GM19193 (cell line): Measurements from ENCODE around the gene B3GNT9.

Experiments
- POLR2A ChIP-seq: IDR thresholded peaks from 4 replicates; pipeline ENCODE4 v1.6.1; 2011; ENCODE audit not compliant: insufficient read depth, insufficient read length; ENCODE audit errors: extremely low read depth

Gene B3GNT9

DNA sequence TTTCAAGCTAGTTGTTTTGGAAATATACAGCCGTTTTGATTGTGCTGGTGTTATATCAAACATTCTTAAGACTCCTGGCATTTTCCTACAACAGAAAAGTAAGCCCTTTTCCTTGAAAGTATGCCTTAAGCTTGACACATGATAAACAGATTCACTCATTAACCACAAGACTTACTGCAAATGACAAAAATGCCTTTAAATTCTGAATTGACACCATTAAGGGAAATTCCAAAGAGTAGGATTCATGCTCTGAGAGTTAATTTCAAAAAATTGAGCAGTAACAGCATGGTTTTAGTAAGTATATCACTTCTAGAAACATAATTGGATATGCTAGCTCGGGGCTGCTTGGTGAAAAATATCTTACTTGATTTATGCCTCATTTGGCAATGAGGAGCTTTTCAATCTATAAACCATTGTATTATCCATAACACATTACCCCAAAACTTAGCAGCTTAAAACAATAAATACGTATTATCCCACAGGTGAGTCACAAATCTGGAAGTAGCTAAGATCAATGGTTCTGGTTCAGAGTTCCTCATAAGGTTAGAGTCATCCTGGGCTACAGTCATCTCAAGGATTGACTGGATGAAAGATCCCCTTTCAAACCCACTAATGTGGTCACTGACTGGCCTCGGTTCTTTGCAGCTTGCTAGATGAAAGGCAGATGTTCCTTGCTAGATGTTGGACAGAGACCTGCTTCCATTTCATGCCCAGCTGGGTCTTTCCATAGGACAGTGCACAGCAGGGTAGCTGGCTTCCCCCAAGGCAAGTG, 49.3 kb downstream of the B3GNT9 start:
- TF ChIP-seq POLR2A: no peak

DNA sequence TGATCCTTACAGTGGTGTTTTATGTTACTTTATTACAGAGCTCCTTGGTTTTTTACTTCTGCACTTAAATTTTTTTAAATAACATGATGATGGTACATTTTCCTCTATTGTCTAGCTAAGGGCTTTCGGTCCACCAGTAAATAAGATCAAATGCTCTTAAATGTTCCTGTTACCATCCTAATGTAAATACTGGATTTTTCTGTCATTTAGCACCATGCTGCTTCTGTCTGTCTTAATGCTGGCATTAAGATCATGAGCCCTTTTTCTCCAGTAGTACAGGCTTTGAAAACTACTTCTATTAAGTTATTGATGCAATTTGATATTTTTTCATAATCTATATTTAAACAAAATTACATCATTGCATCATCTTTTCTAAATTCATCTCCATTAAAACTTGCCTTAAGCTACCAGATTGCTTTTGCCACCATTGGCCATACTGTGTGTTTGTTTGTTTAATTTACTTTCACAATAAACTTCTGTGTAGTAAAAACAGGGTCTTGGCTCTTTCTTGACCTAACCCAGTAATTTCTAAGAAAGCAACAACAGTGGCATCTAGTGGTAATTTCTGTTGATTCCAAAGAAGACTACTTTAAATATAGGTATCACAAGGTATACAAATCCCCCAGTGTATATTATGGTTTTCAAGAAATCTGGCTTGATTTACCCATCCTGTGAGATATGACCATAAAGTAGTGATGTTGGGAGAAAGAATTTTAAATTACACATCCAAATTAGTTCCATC, 50.1 kb downstream of the B3GNT9 start:
- no peak for TF ChIP-seq POLR2A

DNA sequence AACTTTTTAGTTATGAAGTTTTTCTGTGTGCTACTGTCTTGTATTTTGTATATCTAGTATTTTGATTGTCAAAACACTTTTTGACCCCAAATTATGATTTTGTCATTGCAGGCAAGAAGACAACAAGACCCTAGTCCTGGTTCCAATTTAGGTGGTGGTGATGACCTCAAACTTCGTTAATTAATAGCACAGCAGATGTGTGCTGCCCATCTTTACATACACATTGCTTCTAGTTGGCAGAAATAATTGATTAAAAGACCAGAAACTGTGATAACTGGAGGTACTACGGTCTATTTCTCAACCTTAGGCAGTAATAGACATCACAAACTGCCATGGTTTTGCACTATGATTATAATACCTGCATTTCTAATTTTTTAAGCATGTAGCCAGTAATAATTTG, 52.2 kb downstream of the B3GNT9 start:
- no peak for TF ChIP-seq POLR2A
